Suprapubic skin (tissue), 4 donors: ENCODE measurements around the gene FERMT1. TPM values are rescaled to one million over a fixed set of nuclear protein-coding genes. Genes with fewer than 3 reads are reported as not detected.

Experiments
- DNase-seq, 2 donors: peaks; one replicate each; pipeline ENCODE4 v3.0.0-alpha.2; 2019; ENCODE audit warnings: low spot score in 2 of 2
- H3K27ac ChIP-seq: fragments of 200-600 bp; sonication (generic); one replicate; pipeline ENCODE4 v1.5.1; 2019
- H3K27me3 ChIP-seq: fragments of 200-600 bp; sonication (generic); one replicate; pipeline ENCODE4 v1.5.1; 2019
- H3K36me3 ChIP-seq: fragments of 200-600 bp; sonication (generic); one replicate; pipeline ENCODE4 v1.5.1; 2019
- H3K4me1 ChIP-seq: fragments of 200-600 bp; sonication (generic); one replicate; pipeline ENCODE4 v1.5.1; 2019
- H3K4me3 ChIP-seq: fragments of 200-600 bp; sonication (generic); one replicate; pipeline ENCODE4 v1.5.1; 2019; ENCODE audit warnings: mild to moderate bottlenecking
- H3K9me3 ChIP-seq: fragments of 200-600 bp; sonication (generic); one replicate; pipeline ENCODE4 v1.5.1; 2019
- EP300 ChIP-seq: sonication (generic); formaldehyde crosslinking; IDR thresholded peaks from one replicate; pipeline ENCODE4 v1.6.1; 2017; ENCODE audit warnings: antibody characterized with exemption
- POLR2A ChIP-seq, 2 donors: fragments of 450-650 bp; IDR thresholded peaks; one replicate each; pipeline ENCODE4 v1.6.1; 2017; ENCODE audit warnings: antibody characterized with exemption in 2 of 2, mild to moderate bottlenecking in 2 of 2, moderate library complexity in 2 of 2
- POLR2AphosphoS5 ChIP-seq, 3 donors: sonication (generic); formaldehyde crosslinking; IDR thresholded peaks; one replicate each; pipeline ENCODE4 v1.6.1; 2017; ENCODE audit warnings: antibody characterized with exemption in 3 of 3
- WGBS: methylation state at CpG from one replicate; pipeline ENCODE4 v1.1.5; 2018; 5-methylcytosine and 5-hydroxymethylcytosine counted together
- total RNA-seq, 4 donors: library from RNA; depleted of rRNA; stranded (reverse); fragments of >200 nt; gene quantifications; one replicate each; pipeline ENCODE4 v1.1.0, GENCODE V29; 2016
- TF ChIP-seq, protein P1 (sequence below), 2 donors: fragments of 200-600 bp in 1 of 2; fragments of 450-650 bp in 1 of 2; sonication (generic) in 1 of 2; IDR thresholded peaks; one replicate each; pipeline ENCODE4 v1.5.1; 2016 to 2019; ENCODE audit warnings: antibody characterized with exemption in 2 of 2, mild to moderate bottlenecking in 1 of 2, moderate library complexity in 1 of 2

FERMT1 gene
- total RNA-seq, 4 donors from 2014 or later, result 32.9 to 53.4 (median 37.5) TPM

GRCh38 chr20:6081236-6081635 lies 41.6 kb downstream of the FERMT1 start:
- Histone ChIP-seq H3K36me3 (peaks cover 33% of the 10 kb centered on the region), H3K9me3 (no peaks in the 10 kb centered on the region), H3K4me3 (no peak overlapping the region), H3K27me3 (no peaks in the 10 kb centered on the region), H3K4me1 (no peaks in the 10 kb centered on the region), H3K27ac (no peak overlapping the region)
- no peak for DNase-seq
- no peak for TF ChIP-seq EP300
- TF ChIP-seq POLR2A (IDR thresholded peaks at IDR 0.05), result no peak
- TF ChIP-seq POLR2AphosphoS5 (IDR thresholded peaks at IDR 0.05), result no peak
- TF ChIP-seq, protein P1, sequence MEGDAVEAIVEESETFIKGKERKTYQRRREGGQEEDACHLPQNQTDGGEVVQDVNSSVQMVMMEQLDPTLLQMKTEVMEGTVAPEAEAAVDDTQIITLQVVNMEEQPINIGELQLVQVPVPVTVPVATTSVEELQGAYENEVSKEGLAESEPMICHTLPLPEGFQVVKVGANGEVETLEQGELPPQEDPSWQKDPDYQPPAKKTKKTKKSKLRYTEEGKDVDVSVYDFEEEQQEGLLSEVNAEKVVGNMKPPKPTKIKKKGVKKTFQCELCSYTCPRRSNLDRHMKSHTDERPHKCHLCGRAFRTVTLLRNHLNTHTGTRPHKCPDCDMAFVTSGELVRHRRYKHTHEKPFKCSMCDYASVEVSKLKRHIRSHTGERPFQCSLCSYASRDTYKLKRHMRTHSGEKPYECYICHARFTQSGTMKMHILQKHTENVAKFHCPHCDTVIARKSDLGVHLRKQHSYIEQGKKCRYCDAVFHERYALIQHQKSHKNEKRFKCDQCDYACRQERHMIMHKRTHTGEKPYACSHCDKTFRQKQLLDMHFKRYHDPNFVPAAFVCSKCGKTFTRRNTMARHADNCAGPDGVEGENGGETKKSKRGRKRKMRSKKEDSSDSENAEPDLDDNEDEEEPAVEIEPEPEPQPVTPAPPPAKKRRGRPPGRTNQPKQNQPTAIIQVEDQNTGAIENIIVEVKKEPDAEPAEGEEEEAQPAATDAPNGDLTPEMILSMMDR (IDR thresholded peaks at IDR 0.05), result no peak
- 46% methylated on average over 2 of the region's 2 CpGs for WGBS

DNA sequence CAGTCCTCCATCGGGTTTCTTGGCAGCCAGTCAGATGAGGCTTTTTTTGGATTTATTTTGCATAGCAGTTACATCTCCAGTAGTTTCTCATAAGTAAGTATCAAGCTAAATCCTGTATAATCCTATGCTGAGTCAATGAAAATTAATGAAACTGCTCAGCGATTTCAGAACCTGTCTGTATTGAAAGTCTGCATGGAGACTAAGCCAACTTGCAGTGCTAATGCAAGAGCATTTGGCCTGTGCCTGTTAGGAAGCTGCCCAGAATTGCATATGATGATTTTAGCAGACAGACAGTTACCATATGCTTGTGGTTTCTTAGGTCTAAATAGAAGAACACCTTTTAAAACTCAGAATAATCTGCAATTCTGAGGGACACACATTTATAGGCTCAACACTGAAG lies 43.8 kb downstream of the FERMT1 start:
- peaks cover 22% of the 10 kb centered on the region for H3K36me3 ChIP-seq
- TF ChIP-seq POLR2AphosphoS5 (IDR thresholded peaks at IDR 0.05), result no peak
- TF ChIP-seq, protein P1 (IDR thresholded peaks at IDR 0.05), result no peak
- no peak for TF ChIP-seq EP300
- no peak for TF ChIP-seq POLR2A (IDR thresholded peaks at IDR 0.05)
- no peaks in the 10 kb centered on the region for H3K27me3 ChIP-seq
- H3K9me3 ChIP-seq, result no peaks in the 10 kb centered on the region
- no peaks in the 10 kb centered on the region for H3K4me1 ChIP-seq
- 60% methylated on average over 2 of the region's 2 CpGs for WGBS
- no peak for DNase-seq
- no peak overlapping the region for H3K4me3 ChIP-seq
- no peak overlapping the region for H3K27ac ChIP-seq

DNA sequence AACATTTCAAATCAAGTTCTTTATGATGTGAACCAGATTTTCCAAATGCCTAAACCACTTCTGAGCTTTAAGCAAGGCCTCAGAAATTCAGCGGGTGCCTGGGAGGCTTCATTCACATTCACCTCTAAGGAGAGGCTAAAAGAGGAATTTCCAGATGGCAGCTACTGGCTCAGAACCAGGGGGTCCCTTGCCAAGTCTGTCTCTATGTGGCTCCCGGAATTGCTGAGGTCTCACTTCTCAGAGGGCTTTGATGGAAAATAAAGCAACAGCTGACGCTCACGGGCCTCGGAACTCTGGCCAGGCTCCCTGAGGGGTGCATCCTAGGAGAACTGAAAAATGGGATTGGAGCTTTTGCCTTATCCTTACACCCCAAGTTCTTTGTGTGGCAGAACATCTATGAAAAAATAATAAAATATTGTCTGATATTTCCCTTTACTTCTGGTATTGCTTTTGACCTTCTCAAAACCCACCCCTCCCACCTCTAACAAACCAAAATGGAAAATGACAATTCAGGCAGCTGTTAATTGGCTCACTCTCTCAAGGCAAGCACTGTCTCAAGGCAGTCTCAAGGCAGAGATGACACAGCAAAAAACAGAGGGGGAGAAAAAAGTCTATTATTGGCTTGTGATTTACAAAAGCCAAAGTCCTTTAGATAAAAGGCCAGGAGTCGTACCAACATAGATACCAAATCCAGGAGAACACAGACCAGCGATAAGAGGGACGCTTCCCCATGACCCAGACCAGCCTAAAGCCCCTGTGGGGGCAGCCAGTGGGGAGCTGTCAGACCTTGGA lies 47.2 kb downstream of the FERMT1 start:
- Histone ChIP-seq H3K4me1 (no peaks in the 10 kb centered on the region), H3K36me3 (peaks cover 17% of the 10 kb centered on the region), H3K27me3 (no peaks in the 10 kb centered on the region), H3K27ac (no peak overlapping the region), H3K4me3 (no peak overlapping the region), H3K9me3 (no peaks in the 10 kb centered on the region)
- WGBS, result 51% methylated on average over 8 of the region's 8 CpGs
- DNase-seq, result peak in 1 of 2 donors; percentile 34
- TF ChIP-seq EP300, result no peak
- no peak for TF ChIP-seq POLR2A (IDR thresholded peaks at IDR 0.05)

DNA sequence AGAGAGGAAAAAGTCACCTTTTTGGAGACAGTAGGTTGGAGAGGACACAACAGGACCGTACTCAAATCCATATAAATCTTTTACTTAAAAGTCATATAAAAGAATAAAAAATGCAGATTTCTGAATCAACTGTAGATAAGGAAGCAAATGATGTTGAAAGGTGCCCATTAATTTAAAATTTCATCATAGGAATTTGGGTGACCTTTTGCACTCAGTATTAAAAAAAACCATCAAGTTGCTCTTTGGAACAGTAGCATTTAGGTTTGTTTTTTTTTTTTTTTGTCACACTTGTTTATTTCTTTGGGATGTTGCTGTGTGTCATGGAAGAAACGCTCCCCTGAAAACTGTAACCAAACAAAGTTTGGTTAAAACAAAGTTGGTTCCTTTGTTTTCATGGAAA lies 48.0 kb downstream of the FERMT1 start:
- Histone ChIP-seq H3K4me3 (no peak overlapping the region), H3K4me1 (no peaks in the 10 kb centered on the region), H3K27me3 (no peaks in the 10 kb centered on the region), H3K9me3 (no peaks in the 10 kb centered on the region), H3K36me3 (peaks cover 14% of the 10 kb centered on the region), H3K27ac (no peak overlapping the region)
- TF ChIP-seq, protein P1 (IDR thresholded peaks at IDR 0.05), result no peak
- no peak for TF ChIP-seq EP300
- TF ChIP-seq POLR2AphosphoS5 (IDR thresholded peaks at IDR 0.05), result no peak
- no peak for TF ChIP-seq POLR2A (IDR thresholded peaks at IDR 0.05)
- DNase-seq, result no peak
- WGBS, result 96% methylated on average over 2 of the region's 2 CpGs

DNA sequence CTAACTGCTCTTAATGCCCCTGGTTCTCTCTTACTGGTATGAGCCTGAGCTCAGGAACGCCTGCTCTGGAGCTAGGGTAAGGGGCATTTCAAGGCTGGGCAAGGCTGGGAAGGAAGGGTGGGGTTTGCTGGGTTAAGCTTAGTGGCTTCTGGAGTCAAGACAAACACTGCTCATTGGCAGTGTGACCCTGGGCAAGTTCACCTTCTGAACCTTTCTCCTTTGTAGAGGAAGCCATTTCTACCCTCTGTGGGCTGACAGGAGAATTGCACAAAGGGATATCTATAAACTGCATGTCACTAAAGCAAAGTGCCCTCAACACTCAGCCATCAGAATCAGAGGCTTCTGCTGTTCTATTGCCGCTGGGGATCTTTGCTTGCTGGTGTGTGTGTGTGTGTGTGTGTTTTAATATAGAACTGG lies 48.7 kb downstream of the FERMT1 start:
- H3K4me1 ChIP-seq, result no peaks in the 10 kb centered on the region
- 65% methylated on average over 2 of the region's 2 CpGs for WGBS
- no peaks in the 10 kb centered on the region for H3K27me3 ChIP-seq
- H3K4me3 ChIP-seq, result no peak overlapping the region
- peak in 1 of 2 donors; percentile 41 for DNase-seq
- TF ChIP-seq EP300, result no peak
- no peak for TF ChIP-seq POLR2A (IDR thresholded peaks at IDR 0.05)
- TF ChIP-seq, protein P1 (IDR thresholded peaks at IDR 0.05), result peak in 1 of 2 donors; percentile 17
- H3K9me3 ChIP-seq, result no peaks in the 10 kb centered on the region
- no peak overlapping the region for H3K27ac ChIP-seq
- H3K36me3 ChIP-seq, result peaks cover 14% of the 10 kb centered on the region
